ENCODE data around the gene SORBS1. TPM values are rescaled to one million over a fixed set of nuclear protein-coding genes. Genes with fewer than 3 reads are reported as not detected.

The SORBS1 gene
- total RNA-seq, 2 experiments from 2014 or later: 0.58 to 0.90 TPM

GRCh38 chr10:95500097-95500496 is 61.1 kb downstream of the SORBS1 start:
- no peaks in the 10 kb centered on the region for H3K9me3 Mint-ChIP-seq
- ChIA-PET CTCF (no interaction called here), POLR2A (no interaction called here)
- H3K4me3 Mint-ChIP-seq: no peak overlapping the region
- H3K27me3 Mint-ChIP-seq: peaks cover 5% of the 10 kb centered on the region
- no peak for DNase-seq
- no peak overlapping the region for H3K27ac Mint-ChIP-seq
- no peaks in the 10 kb centered on the region for H3K36me3 Mint-ChIP-seq (ENCODE audit: low read depth)
- H3K4me1 Mint-ChIP-seq: no peaks in the 10 kb centered on the region

- CTCF ChIA-PET: no interaction called here
- POLR2A ChIA-PET: no interaction called here
Measured at GRCh38 chr10:95499482-95499989, 61.6 kb downstream of the SORBS1 start.

GRCh38 chr10:95496951-95497350 is 64.2 kb downstream of the SORBS1 start:
- Mint-ChIP-seq H3K4me3 (no peak overlapping the region), H3K27me3 (peaks cover 3% of the 10 kb centered on the region), H3K36me3 (ENCODE audit: low read depth) (no peaks in the 10 kb centered on the region), H3K9me3 (no peaks in the 10 kb centered on the region), H3K27ac (no peak overlapping the region), H3K4me1 (no peaks in the 10 kb centered on the region)
- POLR2A ChIA-PET: no interaction called here
- CTCF ChIA-PET: interaction anchor here (0.9 kb wide), 1 partner anchor 66 kb away, joined by 4 read pairs; no protein-coding TSS in a partner anchor
- no peak for DNase-seq

More at GRCh38 chr10:95499482-95499989, 61.6 kb downstream of the SORBS1 start:
- Mint-ChIP-seq H3K36me3 (ENCODE audit: low read depth) (no peaks in the 10 kb centered on the region), H3K4me1 (no peaks in the 10 kb centered on the region), H3K9me3 (no peaks in the 10 kb centered on the region), H3K27ac (no peak overlapping the region), H3K4me3 (no peak overlapping the region), H3K27me3 (peaks cover 5% of the 10 kb centered on the region)
- no peak for DNase-seq

GRCh38 chr10:95496246-95496911 is 64.8 kb downstream of the SORBS1 start:
- CTCF ChIA-PET: interaction anchor here (0.9 kb wide), 1 partner anchor 65 kb away, joined by 4 read pairs; no protein-coding TSS in a partner anchor
- Mint-ChIP-seq H3K4me1 (no peaks in the 10 kb centered on the region), H3K4me3 (no peak overlapping the region), H3K27me3 (peaks cover 3% of the 10 kb centered on the region), H3K36me3 (ENCODE audit: low read depth) (no peaks in the 10 kb centered on the region), H3K9me3 (no peaks in the 10 kb centered on the region), H3K27ac (no peak overlapping the region)
- POLR2A ChIA-PET: no interaction called here
- no peak for DNase-seq

- CTCF ChIA-PET: no interaction called here
- no peak overlapping the region for H3K4me3 Mint-ChIP-seq
- H3K27me3 Mint-ChIP-seq: no peaks in the 10 kb centered on the region
- DNase-seq: no peak
- no peaks in the 10 kb centered on the region for H3K36me3 Mint-ChIP-seq (ENCODE audit: low read depth)
- H3K27ac Mint-ChIP-seq: no peak overlapping the region
- H3K9me3 Mint-ChIP-seq: no peaks in the 10 kb centered on the region
- no peaks in the 10 kb centered on the region for H3K4me1 Mint-ChIP-seq
- POLR2A ChIA-PET: no interaction called here
Measured at GRCh38 chr10:95493862-95494261, 67.3 kb downstream of the SORBS1 start.

- Mint-ChIP-seq H3K36me3 (ENCODE audit: low read depth) (no peaks in the 10 kb centered on the region), H3K4me1 (peaks cover 3% of the 10 kb centered on the region), H3K9me3 (no peaks in the 10 kb centered on the region), H3K4me3 (no peak overlapping the region), H3K27me3 (no peaks in the 10 kb centered on the region), H3K27ac (no peak overlapping the region)
- ChIA-PET CTCF (no interaction called here), POLR2A (no interaction called here)
- no peak for DNase-seq
Measured at GRCh38 chr10:95487994-95488393, 73.2 kb downstream of the SORBS1 start.

GRCh38 chr10:95485056-95485844 is 75.9 kb downstream of the SORBS1 start:
- Mint-ChIP-seq H3K4me1 (peaks cover 3% of the 10 kb centered on the region), H3K9me3 (no peaks in the 10 kb centered on the region), H3K4me3 (no peak overlapping the region), H3K36me3 (ENCODE audit: low read depth) (no peaks in the 10 kb centered on the region), H3K27ac (no peak overlapping the region), H3K27me3 (no peaks in the 10 kb centered on the region)
- ChIA-PET POLR2A (no interaction called here), CTCF (no interaction called here)
- DNase-seq: no peak

GRCh38 chr10:95482501-95483233 is 78.5 kb downstream of the SORBS1 start:
- no peak overlapping the region for H3K27ac Mint-ChIP-seq
- H3K27me3 Mint-ChIP-seq: no peaks in the 10 kb centered on the region
- no peaks in the 10 kb centered on the region for H3K36me3 Mint-ChIP-seq (ENCODE audit: low read depth)
- DNase-seq: no peak
- H3K4me3 Mint-ChIP-seq: no peak overlapping the region
- ChIA-PET CTCF (no interaction called here), POLR2A (no interaction called here)
- no peaks in the 10 kb centered on the region for H3K9me3 Mint-ChIP-seq
- H3K4me1 Mint-ChIP-seq: peaks cover 3% of the 10 kb centered on the region

GRCh38 chr10:95480901-95481491 is 80.2 kb downstream of the SORBS1 start:
- DNase-seq: no peak
- ChIA-PET POLR2A (no interaction called here), CTCF (no interaction called here)
- no peak overlapping the region for H3K27ac Mint-ChIP-seq
- H3K27me3 Mint-ChIP-seq: no peaks in the 10 kb centered on the region
- H3K9me3 Mint-ChIP-seq: no peaks in the 10 kb centered on the region
- H3K4me3 Mint-ChIP-seq: no peak overlapping the region
- H3K4me1 Mint-ChIP-seq: peaks cover 3% of the 10 kb centered on the region
- no peaks in the 10 kb centered on the region for H3K36me3 Mint-ChIP-seq (ENCODE audit: low read depth)

- Mint-ChIP-seq H3K4me3 (no peak overlapping the region), H3K27me3 (no peaks in the 10 kb centered on the region), H3K4me1 (peaks cover under 1% of the 10 kb centered on the region), H3K27ac (no peak overlapping the region), H3K9me3 (no peaks in the 10 kb centered on the region), H3K36me3 (ENCODE audit: low read depth) (no peaks in the 10 kb centered on the region)
- POLR2A ChIA-PET: no interaction called here
- DNase-seq: no peak
- CTCF ChIA-PET: no interaction called here
Measured at GRCh38 chr10:95480102-95480900, 80.9 kb downstream of the SORBS1 start.

GRCh38 chr10:95478935-95479334 is 82.2 kb downstream of the SORBS1 start:
- Mint-ChIP-seq H3K36me3 (ENCODE audit: low read depth) (no peaks in the 10 kb centered on the region), H3K4me3 (no peak overlapping the region), H3K4me1 (no peaks in the 10 kb centered on the region), H3K27ac (no peak overlapping the region), H3K27me3 (no peaks in the 10 kb centered on the region), H3K9me3 (no peaks in the 10 kb centered on the region)
- no peak for DNase-seq
- ChIA-PET CTCF (interaction anchor here (0.7 kb wide), 1 partner anchor 74 kb away, joined by 3 read pairs; no protein-coding TSS in a partner anchor), POLR2A (no interaction called here)

GRCh38 chr10:95478185-95478584 is 83.0 kb downstream of the SORBS1 start:
- ChIA-PET POLR2A (no interaction called here), CTCF (no interaction called here)
- no peaks in the 10 kb centered on the region for H3K4me1 Mint-ChIP-seq
- H3K27me3 Mint-ChIP-seq: no peaks in the 10 kb centered on the region
- no peaks in the 10 kb centered on the region for H3K36me3 Mint-ChIP-seq (ENCODE audit: low read depth)
- no peak overlapping the region for H3K4me3 Mint-ChIP-seq
- no peaks in the 10 kb centered on the region for H3K9me3 Mint-ChIP-seq
- no peak overlapping the region for H3K27ac Mint-ChIP-seq
- DNase-seq: no peak

All from activated CD4-positive, alpha-beta memory T cell treated with anti-CD3 and anti-CD28 coated beads, Interleukin-2, amount 10 ng/mL, durations not matched to agents 7 days and 5 days (primary cell).